Muscle layer of duodenum (tissue), 2 donors: ENCODE data around the gene SYNJ2.

Experiments
- H3K27ac ChIP-seq: one replicate; pipeline ENCODE4 v1.7.0; 2013; ENCODE audit warnings: mild to moderate bottlenecking, low read length
- H3K27me3 ChIP-seq: one replicate; pipeline ENCODE4 v1.7.0; 2013; ENCODE audit warnings: low read depth, mild to moderate bottlenecking, control low read depth, low read length
- H3K36me3 ChIP-seq, 2 donors: one replicate each; pipeline ENCODE4 v1.7.0; 2013; ENCODE audit warnings: low read length in 2 of 2, control low read depth in 1 of 2, mild to moderate bottlenecking in 1 of 2; ENCODE audit not compliant: insufficient read depth in 2 of 2, control insufficient read depth in 1 of 2
- H3K4me1 ChIP-seq, 2 donors: one replicate each; pipeline ENCODE4 v1.7.0; 2013; ENCODE audit warnings: low read length in 2 of 2, mild to moderate bottlenecking in 2 of 2, control low read depth in 1 of 2, moderate library complexity in 1 of 2; ENCODE audit not compliant: insufficient read depth in 2 of 2, control insufficient read depth in 1 of 2
- H3K4me3 ChIP-seq, 2 donors: one replicate each; pipeline ENCODE4 v1.7.0; 2013; ENCODE audit warnings: low read length in 2 of 2, low read depth in 1 of 2, mild to moderate bottlenecking in 1 of 2
- H3K9me3 ChIP-seq, 2 donors: one replicate each; pipeline ENCODE4 v1.7.0; 2013; ENCODE audit warnings: low read length in 2 of 2, control low read depth in 1 of 2, mild to moderate bottlenecking in 1 of 2; ENCODE audit not compliant: control insufficient read depth in 1 of 2
- donor health status: healthy.

SYNJ2 gene

GRCh38 chr6:158004701-158005095 is 23.0 kb downstream of the SYNJ2 start:
- Histone ChIP-seq H3K9me3 (no peaks in the 10 kb centered on the region), H3K4me3 (no peak overlapping the region), H3K27ac (no peak overlapping the region), H3K36me3 (peaks cover 4 to 10% of the 10 kb centered on the region in 2 donors), H3K27me3 (no peaks in the 10 kb centered on the region), H3K4me1 (peaks cover 29 to 32% of the 10 kb centered on the region in 2 donors)

- Histone ChIP-seq H3K27me3 (no peaks in the 10 kb centered on the region), H3K27ac (no peak overlapping the region), H3K4me1 (peaks cover 29 to 35% of the 10 kb centered on the region in 2 donors)
Measured at GRCh38 chr6:158005626-158006180, 24.0 kb downstream of the SYNJ2 start.

DNA sequence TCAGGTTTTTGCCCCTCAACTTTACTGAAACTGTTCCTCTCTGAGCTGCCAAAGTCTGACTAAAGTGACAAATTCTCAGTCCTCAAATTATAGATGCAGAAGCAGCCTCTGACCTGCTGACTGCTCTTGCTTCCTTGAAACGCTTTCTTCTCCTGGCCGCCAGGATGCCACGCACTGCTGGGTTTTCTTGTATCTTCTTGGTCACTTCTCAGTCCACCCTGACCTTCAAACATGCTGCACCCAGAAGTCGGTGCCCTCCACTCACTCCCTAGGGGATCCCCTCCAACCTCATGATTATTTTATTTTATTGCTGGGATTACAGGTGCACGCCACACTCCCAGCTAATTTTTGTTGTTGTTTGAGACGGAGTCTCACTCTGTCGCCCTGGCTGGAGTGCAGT is 24.7 kb downstream of the SYNJ2 start:
- Histone ChIP-seq H3K36me3 (peaks cover 4 to 10% of the 10 kb centered on the region in 2 donors), H3K4me1 (peaks cover 29 to 30% of the 10 kb centered on the region in 2 donors), H3K9me3 (no peaks in the 10 kb centered on the region), H3K4me3 (no peak overlapping the region), H3K27me3 (no peaks in the 10 kb centered on the region), H3K27ac (no peak overlapping the region)

More at GRCh38 chr6:158005626-158006180, 24.0 kb downstream of the SYNJ2 start:
- Histone ChIP-seq H3K9me3 (no peaks in the 10 kb centered on the region), H3K4me3 (no peak overlapping the region), H3K36me3 (peaks cover 4 to 10% of the 10 kb centered on the region in 2 donors)

- Histone ChIP-seq H3K4me3 (no peak overlapping the region), H3K9me3 (no peaks in the 10 kb centered on the region), H3K27me3 (no peaks in the 10 kb centered on the region), H3K36me3 (peaks cover 4 to 10% of the 10 kb centered on the region in 2 donors), H3K27ac (no peak overlapping the region), H3K4me1 (peaks cover 29 to 32% of the 10 kb centered on the region in 2 donors)
Measured at GRCh38 chr6:158006821-158007570, 25.3 kb downstream of the SYNJ2 start.

DNA sequence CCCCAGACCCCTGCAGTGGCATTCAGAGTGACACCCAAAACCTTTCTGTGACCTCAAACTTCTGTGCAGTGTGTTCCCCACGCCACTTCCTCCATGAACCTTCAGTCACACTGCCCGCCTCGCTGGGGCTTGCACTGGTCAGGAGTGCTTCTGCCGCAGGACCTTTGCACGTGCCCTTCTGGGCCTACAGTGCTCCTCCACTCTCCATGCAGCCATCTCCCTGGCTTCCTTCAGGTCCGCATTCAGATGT is 27.1 kb downstream of the SYNJ2 start:
- Histone ChIP-seq H3K36me3 (peaks cover 4% of the 10 kb centered on the region in 2 donors), H3K27me3 (no peaks in the 10 kb centered on the region), H3K4me3 (no peak overlapping the region), H3K27ac (no peak overlapping the region), H3K4me1 (peaks cover 15 to 16% of the 10 kb centered on the region in 2 donors), H3K9me3 (no peaks in the 10 kb centered on the region)

DNA sequence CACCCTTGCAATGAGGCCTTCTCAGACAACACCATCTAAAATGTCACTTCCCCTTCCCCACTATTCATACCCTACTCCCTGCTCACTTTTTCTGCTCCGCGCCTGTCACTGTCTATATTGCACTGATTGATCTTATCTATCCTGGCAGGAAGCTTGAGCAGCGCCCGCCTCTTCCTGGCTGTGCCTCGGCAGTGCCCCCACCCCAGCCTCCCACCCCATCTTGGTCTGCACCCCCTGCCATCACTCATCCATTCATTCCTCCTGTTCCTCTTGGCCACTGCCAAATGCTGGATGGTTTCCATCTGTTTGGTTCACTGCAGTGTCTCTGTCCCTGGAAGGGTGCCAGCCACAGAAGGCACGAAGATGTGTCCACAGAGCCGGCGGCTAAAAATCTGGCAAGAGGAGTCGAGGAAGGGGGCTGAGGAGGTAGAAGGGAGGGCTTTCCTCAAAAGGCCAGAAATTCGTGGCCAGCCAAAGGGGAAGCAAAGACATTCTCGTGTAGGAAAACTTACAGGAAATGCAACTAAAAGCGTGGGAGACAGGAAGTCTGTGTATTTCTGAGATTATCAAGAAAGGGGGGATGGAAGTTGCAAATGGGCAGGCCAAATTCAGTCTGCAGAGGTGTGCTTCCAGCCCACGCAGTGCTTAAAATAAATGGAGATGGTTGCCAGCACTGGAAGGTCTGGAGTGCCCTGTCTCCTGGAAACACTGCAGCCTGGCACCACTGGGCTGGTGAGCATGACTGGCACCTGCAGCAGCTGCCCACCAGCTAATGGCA is 27.6 kb downstream of the SYNJ2 start:
- H3K4me1 ChIP-seq: peaks cover 10 to 16% of the 10 kb centered on the region in 2 donors
- H3K4me3 ChIP-seq: peak overlapping the region in 1 of 2 donors; percentile 33
- peaks cover 0 to 4% of the 10 kb centered on the region in 2 donors for H3K36me3 ChIP-seq
- H3K27ac ChIP-seq: no peak overlapping the region
- H3K9me3 ChIP-seq: no peaks in the 10 kb centered on the region
- no peaks in the 10 kb centered on the region for H3K27me3 ChIP-seq

DNA sequence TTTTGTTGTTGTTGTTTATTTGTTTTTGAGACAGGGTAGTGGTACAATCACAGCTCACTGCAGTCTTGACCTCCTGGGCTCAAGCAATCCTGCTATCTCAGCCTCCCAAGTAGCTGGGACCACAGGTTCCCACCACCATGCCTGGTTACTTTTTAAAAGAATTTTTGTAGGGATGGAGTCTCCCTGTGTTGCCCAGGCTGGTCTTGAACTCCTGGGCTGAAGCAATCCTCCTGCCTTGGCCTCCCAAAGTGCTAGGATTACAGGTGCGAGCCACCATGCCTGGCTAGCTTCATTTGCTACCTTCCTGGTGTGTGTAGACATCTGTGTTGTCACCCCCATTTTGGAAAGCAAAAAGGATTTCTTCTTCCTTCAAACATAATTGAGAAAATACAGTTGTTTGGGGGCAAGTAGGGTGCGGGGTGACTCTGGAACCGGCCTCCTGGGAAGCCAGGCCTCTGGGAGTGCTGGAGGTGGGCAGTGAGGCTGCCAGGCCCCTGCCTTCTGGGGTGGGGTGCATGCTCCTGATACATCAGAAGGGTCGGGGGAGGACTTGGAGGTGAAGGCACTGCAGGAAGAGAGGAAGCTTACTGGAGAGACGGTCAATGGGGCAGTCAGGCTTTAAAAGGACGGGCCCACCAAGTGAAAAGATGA is 28.4 kb downstream of the SYNJ2 start:
- Histone ChIP-seq H3K36me3 (peaks cover 0 to 4% of the 10 kb centered on the region in 2 donors), H3K4me1 (peaks cover 6 to 16% of the 10 kb centered on the region in 2 donors), H3K9me3 (no peaks in the 10 kb centered on the region), H3K4me3 (no peak overlapping the region), H3K27me3 (no peaks in the 10 kb centered on the region), H3K27ac (no peak overlapping the region)

- Histone ChIP-seq H3K4me1 (peaks cover 6 to 16% of the 10 kb centered on the region in 2 donors), H3K9me3 (no peaks in the 10 kb centered on the region), H3K27ac (no peak overlapping the region)
Measured at GRCh38 chr6:158010591-158011477, 29.2 kb downstream of the SYNJ2 start.

DNA sequence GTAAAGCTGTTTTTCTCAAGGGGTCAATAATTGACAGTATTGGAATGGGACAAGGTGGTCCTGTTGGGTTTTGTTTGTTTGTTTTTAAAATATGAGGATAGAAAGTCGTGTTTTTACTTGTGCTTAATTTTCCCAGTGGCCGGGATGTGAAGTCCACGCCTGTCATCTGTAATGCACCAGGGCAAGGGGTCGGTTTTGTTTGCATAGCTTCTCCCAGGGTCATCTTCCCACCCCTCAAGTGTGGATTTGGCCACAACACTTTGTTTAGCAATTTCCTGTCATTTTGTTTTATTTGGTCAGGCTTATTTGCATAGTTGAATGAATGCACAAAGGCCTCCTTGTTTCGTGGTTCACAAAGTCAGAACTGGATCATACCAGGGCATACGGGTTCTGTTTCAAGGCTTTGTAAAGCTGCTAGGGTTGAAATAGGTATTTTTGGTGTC is 29.8 kb downstream of the SYNJ2 start:
- Histone ChIP-seq H3K9me3 (no peaks in the 10 kb centered on the region), H3K27me3 (no peaks in the 10 kb centered on the region), H3K36me3 (peaks cover 0 to 4% of the 10 kb centered on the region in 2 donors), H3K4me1 (peaks cover 6 to 16% of the 10 kb centered on the region in 2 donors), H3K4me3 (no peak overlapping the region), H3K27ac (no peak overlapping the region)

More at GRCh38 chr6:158010591-158011477, 29.2 kb downstream of the SYNJ2 start:
- no peaks in the 10 kb centered on the region for H3K27me3 ChIP-seq
- no peak overlapping the region for H3K4me3 ChIP-seq
- peaks cover 0 to 4% of the 10 kb centered on the region in 2 donors for H3K36me3 ChIP-seq

GRCh38 chr6:158011980-158012566 is 30.4 kb downstream of the SYNJ2 start:
- peaks cover 0 to 4% of the 10 kb centered on the region in 2 donors for H3K36me3 ChIP-seq
- no peak overlapping the region for H3K27ac ChIP-seq
- no peaks in the 10 kb centered on the region for H3K9me3 ChIP-seq
- no peaks in the 10 kb centered on the region for H3K27me3 ChIP-seq
- peaks cover 6 to 16% of the 10 kb centered on the region in 2 donors for H3K4me1 ChIP-seq
- no peak overlapping the region for H3K4me3 ChIP-seq
